OCI-M1 (cell line): ENCODE data around the gene PPP1R37.
A peak's percentile ranks its signal among the peaks of the same experiment; 100 is the strongest.

Experiments used
- DNase-seq: peaks from one replicate; lab custom pipeline; 2025; lab: John Stamatoyannopoulos, UW

Gene PPP1R37

GRCh38 chr19:45070861-45071544 is 22.0 kb upstream of the PPP1R37 start:
- DNase-seq = no peak

GRCh38 chr19:45071545-45071938 is 21.4 kb upstream of the PPP1R37 start:
- DNase-seq = no peak

- DNase-seq = no peak
Observed at GRCh38 chr19:45071969-45072790, 20.8 kb upstream of the PPP1R37 start.

- DNase-seq = no peak
Observed at GRCh38 chr19:45074744-45075300, 18.2 kb upstream of the PPP1R37 start.

- peak; percentile 97 for DNase-seq
Observed at GRCh38 chr19:45075301-45076028, 17.5 kb upstream of the PPP1R37 start.

- peak; percentile 94 for DNase-seq
Observed at GRCh38 chr19:45076029-45076850, 16.7 kb upstream of the PPP1R37 start, which contains the start of gene ZNF296. Gene ZNF296, minus strand, starts transcription at chr19:45076478. Its CDS starts 105 bp downstream, at chr19:45076373.

GRCh38 chr19:45076851-45077730 is 15.9 kb upstream of the PPP1R37 start:
- DNase-seq = no peak

- DNase-seq = no peak
Observed at GRCh38 chr19:45078390-45079062, 14.5 kb upstream of the PPP1R37 start.

GRCh38 chr19:45079063-45079910 is 13.7 kb upstream of the PPP1R37 start, which contains the start of gene GEMIN7:
Gene GEMIN7, plus strand, starts transcription at chr19:45079260. Its CDS starts 10,855 bp downstream, at chr19:45090115.
- DNase-seq = peak; percentile 90

- DNase-seq = no peak
Observed at GRCh38 chr19:45079911-45080370, 13.0 kb upstream of the PPP1R37 start.

- DNase-seq = no peak
Observed at GRCh38 chr19:45082170-45082569, 10.8 kb upstream of the PPP1R37 start.

- DNase-seq = no peak
Observed at GRCh38 chr19:45086480-45086879, 6.5 kb upstream of the PPP1R37 start.

- DNase-seq = no peak
Observed at GRCh38 chr19:45087531-45087930, 5.4 kb upstream of the PPP1R37 start.

- no peak for DNase-seq
Observed at GRCh38 chr19:45090034-45090433, 2.9 kb upstream of the PPP1R37 start.

GRCh38 chr19:45090606-45091005 is 2.4 kb upstream of the PPP1R37 start:
- no peak for DNase-seq

GRCh38 chr19:45091031-45091923 is 1.7 kb upstream of the PPP1R37 start:
- no peak for DNase-seq

GRCh38 chr19:45094137-45094536 is 1.2 kb downstream of the PPP1R37 start:
- DNase-seq = no peak

- no peak for DNase-seq
Observed at GRCh38 chr19:45094707-45095106, 1.7 kb downstream of the PPP1R37 start.
